HG03045 (cell line): ENCODE measurements around the gene DMBT1.

Source experiments
- ATAC-seq: cut with Tn5 transposase; IDR thresholded peaks from one replicate; pipeline ENCODE4 v1.9.1; 2021; ENCODE audit warnings: mild to moderate bottlenecking, moderate library complexity; ENCODE audit not compliant: unreplicated experiment

The DMBT1 gene

DNA sequence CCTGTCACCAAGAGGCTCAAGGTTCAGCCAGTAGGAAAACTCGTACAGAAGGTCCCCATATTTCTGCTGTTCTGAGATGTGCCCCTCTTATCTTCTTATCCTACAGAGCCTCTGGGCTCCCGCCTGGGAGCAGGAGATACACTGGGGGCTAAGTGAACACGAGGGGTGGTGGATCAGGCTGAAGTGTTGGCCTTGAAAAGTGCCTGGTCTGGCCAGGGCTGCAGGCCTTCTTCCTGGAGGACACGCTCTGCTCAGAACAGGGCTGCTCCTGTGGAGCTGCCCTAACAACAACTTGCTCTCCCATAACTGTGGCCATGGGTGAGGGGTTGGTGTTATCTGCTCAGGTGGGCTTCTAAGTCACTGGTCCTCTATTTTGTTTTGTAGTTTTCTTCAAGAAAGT is 105.4 kb downstream of the DMBT1 start:
- no peak for ATAC-seq

DNA sequence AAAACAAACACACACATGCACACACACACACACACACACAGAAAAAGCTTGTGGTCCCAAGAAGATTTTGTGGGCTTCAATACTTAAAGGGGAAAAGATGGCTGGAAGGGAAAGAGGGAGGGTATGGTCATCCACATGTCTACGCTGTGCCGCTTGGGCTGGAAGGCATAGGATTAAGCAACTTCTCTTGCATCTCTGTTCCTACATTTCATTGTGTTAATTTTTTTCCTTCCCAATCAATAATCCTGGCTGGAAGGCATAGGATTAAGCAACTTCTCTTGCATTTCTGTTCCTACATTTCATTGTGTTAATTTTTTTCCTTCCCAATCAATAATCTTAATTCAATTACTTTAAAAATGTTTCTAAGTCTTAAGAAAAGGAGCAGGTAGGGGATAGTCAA is 108.5 kb downstream of the DMBT1 start:
- ATAC-seq, result no peak

DNA sequence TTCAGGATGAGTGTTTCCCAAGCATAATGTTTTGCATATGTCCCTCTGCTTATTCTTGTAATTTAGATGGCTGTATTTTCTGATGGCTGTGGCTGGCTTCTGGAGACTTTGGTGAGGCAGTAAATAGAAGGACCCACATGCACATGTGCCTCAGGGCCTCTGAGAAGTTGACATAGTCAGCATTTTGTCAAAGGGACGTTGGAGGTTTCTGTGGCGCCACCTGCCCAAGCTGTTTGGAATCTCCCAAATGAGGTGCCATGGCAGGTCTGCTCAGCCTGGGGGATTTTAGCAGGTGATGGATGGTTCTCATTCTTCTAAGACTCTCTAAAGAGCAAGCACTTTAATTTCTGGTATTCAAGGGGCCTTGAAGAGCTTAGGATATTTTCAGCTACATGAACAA is 109.3 kb downstream of the DMBT1 start:
- ATAC-seq, result no peak

DNA sequence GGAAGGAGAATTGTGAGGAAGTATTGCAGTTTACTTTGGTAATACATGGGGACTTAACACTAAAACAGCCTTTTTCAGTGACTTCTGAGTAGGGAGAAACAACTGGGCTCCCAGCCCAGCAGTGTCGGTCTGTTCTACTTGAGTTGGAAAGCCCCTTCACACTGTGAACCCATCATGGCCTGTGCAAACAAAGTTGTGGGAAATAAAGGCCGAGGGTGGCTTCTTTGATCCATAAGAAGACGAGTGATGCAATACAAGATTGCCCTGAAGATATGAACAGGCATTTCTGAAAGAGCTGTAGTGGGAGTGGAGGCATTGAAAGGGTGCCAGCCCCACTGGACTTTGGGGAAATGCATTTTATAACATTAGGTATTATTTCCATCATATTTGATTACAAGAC is 110.8 kb downstream of the DMBT1 start:
- ATAC-seq, result no peak

DNA sequence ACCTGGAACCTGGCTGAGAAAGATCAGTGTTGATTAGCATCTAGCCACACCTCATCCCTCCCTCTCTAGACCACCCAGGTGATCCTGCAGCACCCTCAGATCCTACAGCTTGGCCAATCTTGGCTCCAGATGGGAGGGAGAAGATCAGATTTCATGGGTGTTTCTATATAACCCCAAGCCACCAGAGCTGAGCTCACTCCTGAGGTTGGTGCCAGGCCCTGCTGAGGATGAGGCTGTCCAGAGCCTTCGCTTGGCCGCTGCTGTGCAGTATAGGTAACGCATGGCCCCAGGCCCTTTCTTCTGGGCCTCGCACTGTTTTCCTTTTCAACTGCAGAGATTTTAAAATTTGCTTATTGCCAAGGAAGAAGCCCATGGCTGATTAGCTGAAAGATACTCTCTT is 112.1 kb downstream of the DMBT1 start:
- ATAC-seq, result no peak

DNA sequence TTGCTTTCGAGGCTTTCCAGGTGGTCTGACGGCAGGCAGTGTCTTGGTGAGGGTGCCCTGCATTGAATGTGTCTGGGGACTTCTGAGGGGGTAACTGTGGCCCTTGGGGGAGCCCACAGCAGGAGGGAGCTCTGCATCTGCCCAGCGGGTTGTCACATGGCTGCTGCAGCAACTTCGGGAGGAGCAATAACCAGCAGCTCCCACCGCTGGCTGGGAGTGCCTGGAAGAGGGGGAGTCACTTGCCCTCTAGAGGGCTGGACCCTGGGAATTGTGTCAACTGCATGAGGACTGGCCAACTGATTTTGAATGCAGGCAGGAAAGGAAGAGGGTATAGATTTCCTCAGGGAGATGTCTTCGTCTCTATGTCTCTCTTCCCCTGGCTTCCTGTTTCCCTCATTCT is 112.7 kb downstream of the DMBT1 start:
- no peak for ATAC-seq

DNA sequence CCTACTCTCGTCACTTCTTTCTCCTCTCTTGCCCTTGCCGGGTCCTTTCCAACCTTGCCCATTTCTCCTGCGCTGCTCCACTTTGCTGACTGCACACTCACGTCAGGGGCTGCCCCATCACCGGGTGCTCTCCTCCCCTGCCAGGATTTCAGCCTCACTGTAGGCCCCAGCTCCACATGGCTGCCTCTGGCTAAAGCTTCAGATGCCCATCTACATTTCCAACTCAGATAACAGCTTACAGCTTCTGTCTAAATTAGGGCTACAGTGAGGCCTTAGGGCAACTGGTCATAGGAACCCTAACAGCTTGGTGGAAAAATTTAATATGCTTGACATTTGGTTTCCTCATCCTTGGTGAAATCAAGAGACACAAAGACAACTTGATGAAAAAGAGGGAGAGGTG is 113.2 kb downstream of the DMBT1 start:
- no peak for ATAC-seq

DNA sequence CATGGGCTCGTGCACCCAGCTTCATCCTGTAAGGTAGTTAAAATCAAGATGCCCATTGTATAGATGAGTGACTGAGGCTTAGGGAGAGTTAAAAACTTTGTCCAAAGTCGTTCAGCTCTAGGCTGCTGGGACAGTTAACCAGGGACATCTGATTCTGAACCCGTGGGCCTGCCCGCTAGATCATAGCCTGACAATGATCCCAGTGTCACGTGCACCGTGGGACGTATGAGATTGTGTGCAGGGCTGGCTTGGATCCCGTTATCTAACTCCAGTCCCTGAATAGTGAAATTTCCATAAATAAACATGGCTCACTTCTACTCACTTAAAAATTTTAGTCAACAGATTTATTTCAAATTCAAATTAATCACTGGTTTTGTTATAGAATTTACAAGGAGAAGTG is 114.2 kb downstream of the DMBT1 start:
- no peak for ATAC-seq

DNA sequence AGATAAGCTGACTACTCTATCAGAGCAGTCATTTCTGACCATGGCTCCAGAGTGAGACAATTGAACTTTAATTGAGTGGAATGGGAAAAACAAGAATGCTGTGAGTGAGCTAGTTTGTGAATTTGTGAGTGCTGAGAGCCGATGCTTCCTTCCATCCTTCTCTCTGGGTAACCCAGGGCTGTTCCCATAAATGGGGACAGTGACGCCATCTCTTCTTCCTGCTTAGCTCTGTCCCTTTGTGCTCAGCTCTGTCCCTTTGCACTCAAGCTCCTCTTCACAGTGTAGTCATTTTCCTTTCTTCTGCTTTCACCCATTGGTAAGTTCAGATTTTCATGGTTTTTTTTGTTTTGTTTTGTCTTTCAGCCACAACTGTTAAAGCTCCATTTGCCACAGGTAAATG is 114.7 kb downstream of the DMBT1 start:
- ATAC-seq, result no peak

DNA sequence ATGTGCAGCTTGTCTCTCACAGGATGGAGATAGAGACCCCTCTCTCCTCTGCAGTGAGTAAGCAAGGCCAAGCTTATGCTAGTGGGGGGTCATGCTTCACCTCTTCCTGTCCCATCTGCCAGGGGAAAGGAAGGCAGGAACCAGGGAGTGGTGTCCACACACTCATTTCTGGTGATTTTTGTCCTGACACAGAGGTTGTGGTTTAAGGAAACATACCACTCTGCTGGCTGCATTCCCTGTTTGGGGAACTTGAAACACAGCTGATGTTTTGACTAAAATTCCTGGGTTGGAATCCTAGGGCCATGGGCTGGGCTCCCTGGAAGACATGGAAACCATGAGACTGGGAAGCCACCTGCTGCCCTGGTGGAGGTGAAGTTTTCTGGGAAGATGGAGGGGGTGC is 117.7 kb downstream of the DMBT1 start:
- no peak for ATAC-seq

DNA sequence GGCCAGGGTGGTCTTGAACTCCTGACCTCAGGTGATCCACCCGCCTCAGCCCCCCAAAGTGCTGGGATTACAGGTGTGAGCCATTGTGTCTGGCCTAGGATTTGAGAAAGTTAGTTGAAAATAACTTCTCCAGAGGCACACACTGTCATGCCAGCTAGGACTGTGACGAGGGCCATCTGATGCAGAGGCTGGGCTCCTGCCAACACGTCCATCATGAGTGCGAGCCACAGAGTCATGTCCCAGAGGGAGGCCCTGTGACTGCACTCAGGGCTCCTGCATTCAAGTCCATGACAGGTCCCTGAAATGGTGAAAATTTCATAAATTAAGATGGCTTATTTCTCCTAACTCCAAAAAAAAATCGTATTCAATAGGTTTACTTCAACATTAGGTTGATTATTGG is 122.0 kb downstream of the DMBT1 start:
- ATAC-seq, result no peak

DNA sequence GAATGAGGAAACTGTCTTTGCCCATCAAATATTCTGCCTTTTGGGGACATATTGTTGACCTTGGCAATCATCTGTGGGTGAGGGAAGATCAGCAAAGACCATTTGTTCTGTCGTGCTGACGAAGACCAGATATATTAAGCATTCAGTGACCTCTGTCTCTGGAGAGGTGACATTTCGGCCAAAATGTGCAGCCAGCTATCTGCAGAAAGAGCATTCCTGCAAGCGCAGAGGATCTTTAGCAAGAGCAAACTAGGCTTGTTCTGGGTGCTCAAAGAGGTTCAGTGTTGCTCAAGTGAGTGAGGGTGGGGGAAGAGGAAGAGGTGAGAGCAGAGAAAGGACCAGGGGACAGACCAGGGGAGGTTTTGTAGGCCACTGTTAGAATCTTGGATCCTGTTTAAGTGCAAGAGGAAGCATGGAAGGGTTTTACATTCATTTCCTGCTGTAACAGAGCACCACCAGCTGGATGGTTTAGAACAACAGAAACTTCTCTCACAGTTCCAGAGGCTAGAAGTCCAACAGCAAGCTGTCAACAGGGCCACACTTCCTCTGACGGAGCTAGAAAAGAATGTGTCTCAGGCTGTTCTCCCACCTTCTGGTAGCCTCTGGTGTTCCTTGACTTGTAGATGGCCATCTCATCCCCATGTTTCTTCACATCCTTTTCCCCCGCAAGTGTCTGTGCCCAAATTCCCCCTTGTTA is 127.9 kb downstream of the DMBT1 start:
- ATAC-seq, result no peak

DNA sequence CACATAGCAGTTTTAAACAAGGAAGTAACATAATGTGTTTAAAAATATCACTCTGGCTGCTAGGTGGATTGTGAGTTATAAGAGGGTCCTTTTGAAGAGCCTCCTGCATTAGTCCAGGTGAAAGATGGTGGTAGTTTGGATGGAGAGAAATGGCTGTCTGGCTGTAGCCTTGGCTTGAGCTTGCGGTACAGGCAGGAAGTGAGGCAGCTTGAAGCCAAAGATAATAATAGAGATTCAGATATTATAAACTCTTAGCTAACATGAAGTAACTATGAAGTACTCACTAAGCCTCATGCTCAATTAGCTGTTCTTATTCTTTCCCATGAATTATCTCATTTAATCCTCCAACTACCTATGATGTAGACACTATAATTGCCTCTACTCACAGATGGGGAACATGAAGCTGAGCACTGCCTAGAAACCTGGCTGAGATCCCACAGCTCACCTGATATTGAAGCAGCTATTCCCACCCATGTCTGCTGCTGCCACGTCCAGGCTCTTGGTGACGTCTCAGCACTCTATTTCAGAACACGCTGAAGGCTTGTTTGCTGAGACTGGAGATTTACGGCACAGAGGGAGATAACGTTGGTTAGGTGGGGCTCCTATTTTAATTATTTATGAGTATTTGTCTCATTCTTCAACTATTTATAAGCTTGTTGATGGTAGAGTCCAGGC is 128.7 kb downstream of the DMBT1 start:
- ATAC-seq, result no peak

DNA sequence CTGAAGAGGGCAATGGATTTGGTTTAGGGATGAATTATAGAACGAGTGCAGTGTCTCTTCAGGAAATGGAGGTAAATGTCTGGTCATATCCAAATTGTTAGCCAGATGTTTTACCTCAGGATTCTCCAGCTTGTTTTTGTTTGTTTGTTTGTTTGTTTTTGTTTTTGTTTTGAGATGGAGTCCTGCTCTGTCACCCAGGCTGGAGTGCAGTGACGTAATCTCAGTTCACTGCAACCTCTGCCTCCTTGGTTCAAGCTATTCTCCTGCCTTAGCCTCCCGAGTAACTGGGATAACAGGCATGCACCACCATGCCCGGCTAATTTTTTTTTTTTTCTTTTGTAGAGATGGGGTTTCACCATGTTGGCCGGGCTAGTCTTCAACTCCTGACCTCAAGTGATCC is 132.2 kb downstream of the DMBT1 start:
- ATAC-seq, result no peak
